HL-60/S4 (cell line): ENCODE data around the gene KRT2.

Experiments used
- in situ Hi-C: fragments of 300-500 bp; cut with MboI; formaldehyde crosslinking; loops from 2 replicates; pipeline ENCODE4 v1.14.3; 2022; ENCODE audit warnings: low sequenced_read_pairs

KRT2 gene

DNA sequence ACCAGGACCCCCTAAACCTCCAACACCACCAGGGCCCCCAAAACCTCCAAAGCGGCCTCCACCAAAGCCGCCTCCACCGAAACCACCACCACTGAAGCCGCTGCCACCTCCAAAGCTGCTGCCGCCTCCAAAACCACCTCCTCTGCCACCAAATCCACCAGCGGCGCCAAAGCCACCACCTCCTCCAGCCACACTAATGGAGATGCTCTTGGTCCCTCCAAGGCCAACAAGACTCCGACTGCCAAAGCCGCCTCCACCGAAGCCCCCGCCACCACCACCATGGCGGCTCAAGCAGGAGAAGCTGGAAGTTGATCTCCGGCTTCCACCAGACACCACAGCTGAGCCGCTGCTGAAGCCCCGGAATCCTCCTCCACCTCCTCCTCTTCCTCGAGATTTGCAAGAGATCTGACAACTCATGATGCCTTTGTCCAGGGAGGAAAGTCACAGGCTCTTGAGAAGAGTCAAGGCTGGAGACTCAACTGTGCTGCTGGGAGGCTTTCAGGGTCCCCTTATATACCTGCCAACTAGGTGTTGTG is at the start of gene KRT2:
KRT2 (minus strand) TSS at position 486 of the 536 bp plus-strand sequence; CDS start at position 417, 69 bp downstream.
- in situ Hi-C loops = no loop called here

- in situ Hi-C loops = no loop called here
These were observed 49.3 kb upstream of the KRT2 start for GRCh38 chr12:52701281-52701680.

- in situ Hi-C loops = no loop called here
These were observed 47.9 kb upstream of the KRT2 start for GRCh38 chr12:52699960-52700359.

DNA sequence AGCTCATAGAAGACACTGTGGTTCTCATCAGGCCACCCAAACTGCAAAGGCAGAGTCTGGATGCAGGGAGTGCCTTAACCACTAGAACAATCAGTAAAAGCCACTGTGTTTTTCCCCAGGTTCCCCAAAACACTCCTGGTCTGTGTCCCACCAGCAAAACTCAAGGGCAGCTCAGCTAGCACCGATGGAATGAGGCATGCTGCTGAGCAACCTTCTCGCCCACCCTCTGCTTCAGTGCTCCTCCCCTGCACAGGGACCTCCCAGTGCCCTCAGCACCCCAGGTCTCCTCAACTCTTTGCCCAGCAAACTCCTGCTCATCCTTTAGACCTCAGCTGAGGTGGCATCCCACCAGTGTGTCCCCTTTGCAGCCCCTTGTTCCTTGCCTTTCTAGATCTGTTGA is 47.4 kb upstream of the KRT2 start:
- in situ Hi-C loops = no loop called here

DNA sequence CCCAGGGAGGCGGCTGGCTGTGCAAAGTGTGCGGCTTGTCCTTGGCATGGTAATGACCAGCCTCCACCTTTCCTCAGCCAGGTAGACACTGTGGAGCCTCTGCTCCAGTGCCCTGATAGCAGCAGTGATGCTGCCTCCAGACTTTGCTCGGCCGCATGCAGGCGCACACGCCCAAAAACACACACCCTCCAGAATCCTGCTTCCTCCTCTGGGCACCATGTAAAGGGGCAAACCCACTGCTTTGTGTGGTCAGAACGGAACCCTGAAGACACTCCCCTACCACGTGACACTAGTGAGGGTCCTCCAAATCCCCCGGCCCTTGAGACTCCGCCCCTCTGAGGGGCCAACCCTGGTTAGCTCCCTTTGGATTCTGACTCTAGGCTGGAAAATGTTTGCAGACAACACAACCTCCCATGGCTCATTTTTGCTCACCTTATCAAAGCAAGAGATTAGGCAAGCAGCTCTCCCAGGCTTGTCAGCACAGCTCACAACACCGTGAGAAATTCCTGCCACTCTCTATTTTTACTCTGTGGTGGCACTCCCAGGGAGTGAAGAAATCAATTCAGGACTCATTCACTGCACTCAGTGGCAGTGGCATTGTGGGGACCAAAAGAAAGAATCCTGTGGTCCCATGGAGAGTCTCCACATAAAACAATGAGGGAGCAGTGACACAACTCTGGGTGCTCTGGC is 46.8 kb upstream of the KRT2 start:
- in situ Hi-C loops = no loop called here

- in situ Hi-C loops = no loop called here
These were observed 45.1 kb upstream of the KRT2 start for GRCh38 chr12:52697058-52697582.

- in situ Hi-C loops = no loop called here
These were observed 44.6 kb upstream of the KRT2 start for GRCh38 chr12:52696588-52696987.

DNA sequence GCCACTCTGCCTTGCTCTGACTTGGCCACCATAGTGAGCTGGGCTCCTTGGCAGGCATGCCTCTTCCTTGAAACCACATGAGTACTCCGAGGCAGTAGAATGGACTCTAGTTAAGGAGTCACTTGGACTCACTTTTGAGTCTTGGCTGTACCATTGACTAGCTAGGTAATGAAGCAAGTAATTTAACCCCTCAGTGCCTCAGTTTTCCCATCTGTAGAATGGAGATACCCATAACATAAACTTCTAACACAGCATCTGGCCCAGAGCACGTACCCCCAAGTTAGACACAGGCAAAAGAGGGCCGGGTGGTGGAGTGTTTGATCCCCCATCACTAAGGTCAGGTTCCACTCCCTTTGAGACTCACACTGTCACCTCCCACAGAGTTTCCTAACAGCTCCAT is 43.0 kb upstream of the KRT2 start:
- in situ Hi-C loops = no loop called here

DNA sequence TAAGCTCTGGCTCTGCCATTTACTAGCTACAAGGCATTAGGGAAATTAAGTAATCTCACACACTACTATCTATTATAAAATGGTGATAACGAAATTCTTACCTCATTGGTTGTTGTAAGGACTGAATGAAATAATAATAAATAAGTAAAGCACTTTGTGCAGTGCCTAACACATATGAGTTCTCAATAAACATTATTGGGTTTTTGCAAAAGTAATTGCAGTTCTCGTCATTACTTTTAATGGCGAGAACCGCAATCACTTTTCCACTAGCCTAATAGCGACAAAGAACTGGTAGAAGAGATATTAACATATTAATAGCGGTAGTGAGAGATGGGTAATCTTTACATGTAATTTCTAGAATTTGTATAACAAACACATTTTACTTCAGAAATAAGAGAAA is 42.1 kb upstream of the KRT2 start:
- in situ Hi-C loops = no loop called here

DNA sequence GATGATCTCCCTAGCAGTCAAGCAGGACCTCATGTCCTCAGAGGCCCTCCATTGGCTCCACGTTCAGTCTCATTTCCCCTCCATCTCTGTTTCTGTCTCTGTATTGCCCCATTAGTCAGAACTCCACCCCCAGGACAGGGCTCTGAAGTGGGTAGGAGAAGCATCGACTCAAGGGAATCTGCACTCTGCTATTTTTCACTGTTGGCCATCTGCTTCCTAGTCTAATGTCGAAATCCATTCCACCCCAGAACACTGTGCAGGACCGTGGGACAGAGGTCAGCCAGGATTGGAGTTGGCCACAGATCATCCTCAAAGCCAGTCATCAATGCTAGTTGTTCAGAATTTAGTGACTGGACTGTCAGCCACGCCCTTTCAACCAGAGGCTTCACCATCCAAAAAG is 41.2 kb upstream of the KRT2 start:
- in situ Hi-C loops = no loop called here

DNA sequence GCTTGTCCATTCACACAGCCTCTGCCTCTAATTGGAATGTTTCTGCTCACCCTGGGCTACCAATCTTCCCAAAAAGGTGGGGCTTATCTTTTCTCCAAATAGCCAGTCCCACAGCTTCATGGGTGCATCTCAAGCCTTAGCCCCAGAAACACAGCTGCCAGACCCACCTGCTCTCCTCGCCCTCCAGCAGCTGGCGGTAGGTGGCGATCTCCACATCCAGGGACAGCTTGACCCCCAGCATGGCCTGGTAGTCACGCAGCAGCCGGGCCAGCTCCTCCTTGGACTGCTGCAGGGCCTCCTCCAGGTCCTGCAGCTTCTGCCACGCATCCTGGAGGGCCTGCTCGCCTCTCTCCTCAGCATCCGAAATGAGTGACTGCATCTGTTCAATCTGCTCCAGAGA is 40.2 kb upstream of the KRT2 start:
- in situ Hi-C loops = no loop called here

DNA sequence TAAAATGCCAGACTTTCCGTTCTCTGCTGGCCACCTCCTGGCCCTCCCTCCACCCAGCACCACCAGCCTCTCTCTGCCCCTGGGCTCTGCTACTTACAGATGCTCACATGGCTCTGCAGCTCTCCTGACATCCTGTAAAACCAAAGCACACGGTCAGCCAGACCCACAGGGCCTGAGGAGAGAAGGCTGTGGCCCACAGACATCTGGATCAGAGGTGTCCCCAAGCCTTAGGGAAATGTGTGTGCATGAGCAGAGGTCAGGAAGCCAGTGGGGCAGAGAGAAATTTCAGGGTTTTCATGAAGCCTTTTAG is 39.8 kb upstream of the KRT2 start:
- in situ Hi-C loops = no loop called here

- in situ Hi-C loops = no loop called here
These were observed 39.2 kb upstream of the KRT2 start for GRCh38 chr12:52691076-52691840.

- in situ Hi-C loops = no loop called here
These were observed 38.5 kb upstream of the KRT2 start for GRCh38 chr12:52690351-52691075.

- in situ Hi-C loops = no loop called here
These were observed 37.9 kb upstream of the KRT2 start for GRCh38 chr12:52689936-52690335.

- in situ Hi-C loops = no loop called here
These were observed 37.2 kb upstream of the KRT2 start for GRCh38 chr12:52689239-52689638.

DNA sequence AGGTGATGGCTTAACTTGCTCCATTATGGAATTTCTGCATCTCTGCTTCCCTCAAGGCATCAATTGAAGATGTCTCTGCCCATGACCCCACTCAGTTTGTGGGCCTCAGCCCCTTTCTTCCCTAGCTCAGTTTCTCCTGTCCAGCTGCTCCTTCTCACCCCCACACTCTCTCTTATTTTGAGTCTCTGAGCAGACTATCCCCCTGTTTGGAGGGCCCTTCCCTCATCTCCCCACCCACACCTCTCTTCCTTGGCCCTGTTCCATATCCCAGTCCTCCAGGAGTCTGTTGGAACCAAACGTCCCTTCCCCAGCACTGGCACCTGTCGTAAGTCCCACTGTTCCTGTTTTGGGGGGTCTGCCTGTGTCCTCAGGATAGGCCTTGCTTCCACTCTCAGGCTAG is 36.5 kb upstream of the KRT2 start:
- in situ Hi-C loops = no loop called here

GRCh38 chr12:52687497-52688385 is 35.7 kb upstream of the KRT2 start:
- in situ Hi-C loops = no loop called here

GRCh38 chr12:52686756-52687487 is 34.9 kb upstream of the KRT2 start:
- in situ Hi-C loops = no loop called here

GRCh38 chr12:52686063-52686462 is 34.1 kb upstream of the KRT2 start:
- in situ Hi-C loops = no loop called here
